ENCODE data around the gene DPAGT1.
"Not testable (repeated sequence)": the region's sequence is repeated elsewhere in the genome, so short reads cannot be mapped to it uniquely, and the experiment has no call there.

The DPAGT1 gene

GRCh38 chr11:119101759-119102423 is at the start of gene DPAGT1:
Gene DPAGT1, minus strand, starts transcription at chr11:119101853. Its CDS starts 198 bp downstream, at chr11:119101655.
- peak; percentile 89 for ATAC-seq (replicated peaks)
- Mint-ChIP-seq H3K4me1 (peaks cover 33 to 38% of the 10 kb centered on the region in 2 donors), H3K27ac (peak within 1 kb of the TSS; percentile 98), H3K36me3 (peaks cover 9 to 18% of the 10 kb centered on the region in 2 donors), H3K9me3 (no peaks in the 10 kb centered on the region), H3K4me3 (peak within 1 kb of the TSS; percentile 93 to 97), H3K27me3 (no peaks in the 10 kb centered on the region)
- peak; percentile 77 for DNase-seq

GRCh38 chr11:119149786-119150275 is 48.2 kb upstream of the DPAGT1 start:
- no peak overlapping the region for H3K27ac Mint-ChIP-seq
- no peaks in the 10 kb centered on the region for H3K36me3 Mint-ChIP-seq
- H3K4me3 Mint-ChIP-seq = peak overlapping the region; percentile 71 to 72
- peaks cover 11 to 15% of the 10 kb centered on the region in 2 donors for H3K4me1 Mint-ChIP-seq
- ATAC-seq (replicated peaks) (no peak), DNase-seq (no peak)
- no peaks in the 10 kb centered on the region for H3K9me3 Mint-ChIP-seq
- H3K27me3 Mint-ChIP-seq = peaks cover 73 to 84% of the 10 kb centered on the region in 2 donors

GRCh38 chr11:119149018-119149785 is 47.5 kb upstream of the DPAGT1 start, which contains the start of gene ABCG4:
Gene ABCG4, plus strand, starts transcription at chr11:119149052. Its CDS starts 914 bp downstream, at chr11:119149966.
- Mint-ChIP-seq H3K9me3 (no peaks in the 10 kb centered on the region), H3K4me1 (peaks cover 12 to 15% of the 10 kb centered on the region in 2 donors), H3K4me3 (peak within 1 kb of the TSS; percentile 71 to 72), H3K27me3 (peaks cover 71 to 83% of the 10 kb centered on the region in 2 donors), H3K27ac (no peak within 1 kb of the TSS), H3K36me3 (no peaks in the 10 kb centered on the region)
- ATAC-seq (replicated peaks) (peak; percentile 48 to 57), DNase-seq (no peak)

- peaks cover 68 to 80% of the 10 kb centered on the region in 2 donors for H3K27me3 Mint-ChIP-seq
These were observed 47.0 kb upstream of the DPAGT1 start for GRCh38 chr11:119148720-119149017.

GRCh38 chr11:119147604-119148333 is 46.1 kb upstream of the DPAGT1 start:
- Mint-ChIP-seq H3K9me3 (no peaks in the 10 kb centered on the region), H3K27me3 (peaks cover 67 to 78% of the 10 kb centered on the region in 2 donors), H3K36me3 (no peaks in the 10 kb centered on the region), H3K27ac (no peak overlapping the region), H3K4me1 (peaks cover 12 to 15% of the 10 kb centered on the region in 2 donors), H3K4me3 (peak overlapping the region; percentile 32 to 52)
- DNase-seq (no peak), ATAC-seq (replicated peaks) (no peak)

More at GRCh38 chr11:119148720-119149017, 47.0 kb upstream of the DPAGT1 start:
- Mint-ChIP-seq H3K27ac (no peak overlapping the region), H3K4me3 (peak overlapping the region; percentile 71 to 72), H3K36me3 (no peaks in the 10 kb centered on the region), H3K4me1 (peaks cover 12 to 15% of the 10 kb centered on the region in 2 donors), H3K9me3 (no peaks in the 10 kb centered on the region)
- DNase-seq (no peak), ATAC-seq (replicated peaks) (no peak)

- H3K4me1 Mint-ChIP-seq = peaks cover 10 to 11% of the 10 kb centered on the region in 2 donors
- H3K27ac Mint-ChIP-seq = no peak overlapping the region
- no peaks in the 10 kb centered on the region for H3K9me3 Mint-ChIP-seq
- H3K4me3 Mint-ChIP-seq = no peak overlapping the region
- DNase-seq (no peak), ATAC-seq (replicated peaks) (no peak)
- no peaks in the 10 kb centered on the region for H3K36me3 Mint-ChIP-seq
- H3K27me3 Mint-ChIP-seq = peaks cover 47 to 71% of the 10 kb centered on the region in 2 donors
These were observed 43.9 kb upstream of the DPAGT1 start for GRCh38 chr11:119145551-119145950.

GRCh38 chr11:119144825-119145486 is 43.3 kb upstream of the DPAGT1 start:
- ATAC-seq (replicated peaks) = peak; percentile 80 to 82
- peaks cover 10 to 11% of the 10 kb centered on the region in 2 donors for H3K4me1 Mint-ChIP-seq
- peak; percentile 24 for DNase-seq
- H3K27me3 Mint-ChIP-seq = peaks cover 46 to 66% of the 10 kb centered on the region in 2 donors
- H3K9me3 Mint-ChIP-seq = no peaks in the 10 kb centered on the region
- H3K27ac Mint-ChIP-seq = peak overlapping the region; percentile 9
- no peaks in the 10 kb centered on the region for H3K36me3 Mint-ChIP-seq
- no peak overlapping the region for H3K4me3 Mint-ChIP-seq

GRCh38 chr11:119139276-119139675 is 37.6 kb upstream of the DPAGT1 start:
- not testable (repeated sequence) for DNase-seq, H3K4me1 Mint-ChIP-seq

GRCh38 chr11:119134389-119134978 is 32.8 kb upstream of the DPAGT1 start:
- peaks cover 35 to 49% of the 10 kb centered on the region in 2 donors for H3K36me3 Mint-ChIP-seq
- H3K27ac Mint-ChIP-seq = no peak overlapping the region
- peaks cover 0 to 4% of the 10 kb centered on the region in 2 donors for H3K27me3 Mint-ChIP-seq
- H3K4me1 Mint-ChIP-seq = peaks cover 0 to 4% of the 10 kb centered on the region in 2 donors
- peak in 1 of 2 donors; percentile 64 for ATAC-seq (replicated peaks)
- H3K4me3 Mint-ChIP-seq = no peak overlapping the region
- no peaks in the 10 kb centered on the region for H3K9me3 Mint-ChIP-seq
- no peak for DNase-seq

More at GRCh38 chr11:119139276-119139675, 37.6 kb upstream of the DPAGT1 start:
- H3K36me3 Mint-ChIP-seq; H3K27ac Mint-ChIP-seq; H3K4me3 Mint-ChIP-seq; ATAC-seq (replicated peaks); H3K9me3 Mint-ChIP-seq: not testable (repeated sequence)
- H3K27me3 Mint-ChIP-seq = peaks cover 11 to 15% of the 10 kb centered on the region in 2 donors

GRCh38 chr11:119130662-119131061 is 29.0 kb upstream of the DPAGT1 start:
- Mint-ChIP-seq H3K4me1 (peaks cover 6 to 8% of the 10 kb centered on the region in 2 donors), H3K4me3 (no peak overlapping the region), H3K27me3 (no peaks in the 10 kb centered on the region), H3K9me3 (no peaks in the 10 kb centered on the region), H3K27ac (no peak overlapping the region), H3K36me3 (peaks cover 40 to 62% of the 10 kb centered on the region in 2 donors)
- ATAC-seq (replicated peaks) (no peak), DNase-seq (no peak)

- DNase-seq (no peak), ATAC-seq (replicated peaks) (no peak)
- no peaks in the 10 kb centered on the region for H3K9me3 Mint-ChIP-seq
- H3K27ac Mint-ChIP-seq = no peak overlapping the region
- H3K4me3 Mint-ChIP-seq = peak overlapping the region in 1 of 2 donors; percentile 17
- peaks cover 33 to 47% of the 10 kb centered on the region in 2 donors for H3K36me3 Mint-ChIP-seq
- no peaks in the 10 kb centered on the region for H3K27me3 Mint-ChIP-seq
- H3K4me1 Mint-ChIP-seq = peaks cover 16 to 23% of the 10 kb centered on the region in 2 donors
These were observed 25.1 kb upstream of the DPAGT1 start for GRCh38 chr11:119126675-119127268.

GRCh38 chr11:119125821-119126220 is 24.2 kb upstream of the DPAGT1 start:
- H3K9me3 Mint-ChIP-seq = no peaks in the 10 kb centered on the region
- H3K27me3 Mint-ChIP-seq = no peaks in the 10 kb centered on the region
- no peak for ATAC-seq (replicated peaks)
- DNase-seq = no peak
- H3K4me1 Mint-ChIP-seq = peaks cover 19 to 28% of the 10 kb centered on the region in 2 donors
- no peak overlapping the region for H3K4me3 Mint-ChIP-seq
- peaks cover 23 to 38% of the 10 kb centered on the region in 2 donors for H3K36me3 Mint-ChIP-seq
- H3K27ac Mint-ChIP-seq = no peak overlapping the region

- Mint-ChIP-seq H3K27me3 (no peaks in the 10 kb centered on the region), H3K27ac (peak overlapping the region; percentile 68), H3K4me1 (peaks cover 25 to 34% of the 10 kb centered on the region in 2 donors), H3K36me3 (peaks cover 13 to 21% of the 10 kb centered on the region in 2 donors), H3K4me3 (peak overlapping the region; percentile 90 to 96), H3K9me3 (no peaks in the 10 kb centered on the region)
- ATAC-seq (replicated peaks) (peak; percentile 26 to 29), DNase-seq (no peak)
These were observed 20.1 kb upstream of the DPAGT1 start for GRCh38 chr11:119121811-119122124.
